IMR-90 (cell line): ENCODE data around the gene CAMTA1. TPM values are rescaled to one million over a fixed set of nuclear protein-coding genes. Genes with fewer than 3 reads are reported as not detected.

Source experiments
- ATAC-seq: fragments of 200-7000 bp; cut with Tn5 transposase; 2 replicates; pipeline ENCODE4 v1.9.1; 2020; ENCODE audit warnings: low read depth, mild to moderate bottlenecking, moderate library complexity
- BruUV-seq: library from RNA; stranded (reverse); fragments of 400-500 nt; replicated peaks from 2 replicates; lab custom pipeline; 2021; lab: Mats Ljungman, UMichigan
- CTCF ChIA-PET: fragments of 300-600 bp; formaldehyde crosslinking; extraction: SDS; loops from one replicate; lab custom pipeline; 2021; ENCODE audit warnings: antibody characterized with exemption; lab: Yijun Ruan, JAX
- POLR2A ChIA-PET: fragments of 300-600 bp; sonication (Branson Sonifier 250); formaldehyde crosslinking; loops from one replicate; lab custom pipeline; 2022; ENCODE audit warnings: antibody characterized with exemption; ENCODE audit not compliant: unreplicated experiment; lab: Charles Lee
- DNase-seq: peaks from one replicate; pipeline ENCODE4 v3.0.0; 2013
- H2AFZ ChIP-seq: replicated peaks from 2 replicates; pipeline ENCODE3; 2013; ENCODE audit warnings: low read length, mild to moderate bottlenecking; ENCODE audit not compliant: poor library complexity
- H2AK5ac ChIP-seq: 2 replicates; pipeline ENCODE4 v1.6.1; 2013; ENCODE audit warnings: low read depth, low read length, inconsistent platforms
- H2AK9ac ChIP-seq: replicated peaks from 2 replicates; pipeline ENCODE3; 2013; ENCODE audit warnings: mild to moderate bottlenecking, low read depth, low read length, moderate library complexity; ENCODE audit not compliant: poor library complexity
- H2BK120ac ChIP-seq: 2 replicates; pipeline ENCODE4 v1.6.1; 2013; ENCODE audit warnings: low read depth, low read length, inconsistent platforms
- H2BK15ac ChIP-seq: 3 replicates; pipeline ENCODE4 v1.6.1; 2013; ENCODE audit warnings: low read depth, low read length, inconsistent platforms
- H2BK20ac ChIP-seq: 2 replicates; pipeline ENCODE4 v1.6.1; 2013; ENCODE audit warnings: low read depth, mild to moderate bottlenecking, inconsistent platforms, low read length, moderate library complexity
- H2BK5ac ChIP-seq: 2 replicates; pipeline ENCODE4 v1.6.1; 2013; ENCODE audit warnings: mild to moderate bottlenecking, low read depth, low read length, inconsistent platforms; ENCODE audit not compliant: poor library complexity, severe bottlenecking
- H3K14ac ChIP-seq: replicated peaks from 2 replicates; pipeline ENCODE4 v1.6.1; 2013; ENCODE audit warnings: low read depth, low read length, inconsistent platforms
- H3K18ac ChIP-seq: 2 replicates; pipeline ENCODE4 v1.6.1; 2013; ENCODE audit warnings: low read depth, low read length, control low read depth
- H3K23ac ChIP-seq: 2 replicates; pipeline ENCODE4 v1.6.1; 2013; ENCODE audit warnings: low read depth, low read length, inconsistent platforms
- H3K27ac ChIP-seq: 2 replicates; pipeline ENCODE4 v1.5.1; 2013; ENCODE audit warnings: mild to moderate bottlenecking, control low read depth, low read length; ENCODE audit not compliant: insufficient read depth
- H3K27me3 ChIP-seq: 2 replicates; pipeline ENCODE4 v1.6.1; 2013; ENCODE audit warnings: low read length; ENCODE audit not compliant: control insufficient read depth, insufficient read depth
- H3K36me3 ChIP-seq: 2 replicates; pipeline ENCODE4 v1.6.1; 2013; ENCODE audit warnings: low read length, mixed read lengths; ENCODE audit not compliant: control insufficient read depth, insufficient read depth
- H3K4ac ChIP-seq: 2 replicates; pipeline ENCODE4 v1.6.1; 2013; ENCODE audit warnings: low read depth, low read length, inconsistent platforms
- H3K4me1 ChIP-seq: 2 replicates; pipeline ENCODE4 v1.6.1; 2013; ENCODE audit warnings: low read length, mixed read lengths; ENCODE audit not compliant: control insufficient read depth, insufficient read depth
- H3K4me2 ChIP-seq: 2 replicates; pipeline ENCODE4 v1.6.1; 2013; ENCODE audit warnings: low read depth, mild to moderate bottlenecking, control low read depth, low read length, moderate library complexity
- H3K4me3 ChIP-seq: 2 replicates; pipeline ENCODE4 v1.5.1; 2013; ENCODE audit warnings: low read depth, mild to moderate bottlenecking, control low read depth, low read length, moderate library complexity; ENCODE audit not compliant: insufficient read depth
- H3K56ac ChIP-seq: 2 replicates; pipeline ENCODE4 v1.6.1; 2013; ENCODE audit warnings: low read length, inconsistent platforms; ENCODE audit not compliant: insufficient read depth; ENCODE audit errors: extremely low read depth
- H3K79me1 ChIP-seq, 2 experiments: 2 replicates each; pipeline ENCODE4 v1.6.1; 2013; ENCODE audit warnings: low read length in 2 of 2, inconsistent platforms in 1 of 2, low read depth in 1 of 2
- H3K9ac ChIP-seq: 2 replicates; pipeline ENCODE4 v1.6.1; 2013; ENCODE audit warnings: low read depth, low read length, control low read depth
- H3K9me1 ChIP-seq: 2 replicates; pipeline ENCODE4 v1.6.1; 2013; ENCODE audit warnings: low read length, inconsistent platforms; ENCODE audit not compliant: insufficient read depth
- H3K9me3 ChIP-seq: 2 replicates; pipeline ENCODE4 v1.6.1; 2013; ENCODE audit warnings: low read length; ENCODE audit not compliant: control insufficient read depth, insufficient read depth
- H4K20me1 ChIP-seq: 2 replicates; pipeline ENCODE4 v1.6.1; 2013; ENCODE audit warnings: low read length, inconsistent platforms; ENCODE audit not compliant: insufficient read depth
- H4K5ac ChIP-seq: 2 replicates; pipeline ENCODE4 v1.6.1; 2013; ENCODE audit warnings: mild to moderate bottlenecking, low read depth, low read length, control low read depth
- H4K8ac ChIP-seq, 2 experiments: 2 replicates each; pipeline ENCODE4 v1.6.1; 2013; ENCODE audit warnings: low read depth in 2 of 2, low read length in 2 of 2, control low read depth in 1 of 2, inconsistent platforms in 1 of 2
- H4K91ac ChIP-seq: 2 replicates; pipeline ENCODE4 v1.6.1; 2013; ENCODE audit warnings: low read depth, low read length, inconsistent platforms; ENCODE audit not compliant: insufficient read depth
- FOS ChIP-seq: fragments of 150-350 bp; IDR thresholded peaks from 2 replicates; pipeline ENCODE4 v1.6.1; 2016; ENCODE audit warnings: low read depth, low read length
- MAZ ChIP-seq: IDR thresholded peaks from 2 replicates; pipeline ENCODE4 v1.6.1; 2012; ENCODE audit warnings: low read depth, mild to moderate bottlenecking, low read length, improper control_type of control experiment, moderate library complexity, borderline replicate concordance
- SMC3 ChIP-seq: fragments of 150-350 bp; IDR thresholded peaks from 2 replicates; pipeline ENCODE4 v1.6.1; 2016; ENCODE audit warnings: low read depth, mild to moderate bottlenecking, antibody characterized with exemption, low read length, moderate library complexity
- WGBS, 2 experiments: methylation state at CpG; one replicate each; pipeline versions ENCODE4 v1.1.5 to v1.1.7; 2013; ENCODE audit warnings: missing lambda C conversion rate in 2 of 2; ENCODE audit not compliant: insufficient read length in 1 of 2; ENCODE audit errors: extremely low coverage in 2 of 2; 5-methylcytosine and 5-hydroxymethylcytosine counted together
- dilution Hi-C: fragments of 300-500 bp; cut with HindIII; formaldehyde crosslinking; loops from one replicate; pipeline ENCODE4 v1.14.3; 2018; ENCODE audit warnings: low sequenced_read_pairs; ENCODE audit not compliant: unreplicated experiment
- in situ Hi-C: fragments of 300-500 bp; cut with MboI; formaldehyde crosslinking; loops from 3 replicates; pipeline ENCODE4 v1.14.3; 2019; ENCODE audit warnings: low sequenced_read_pairs, inconsistent platforms, mixed read lengths
- intact Hi-C: fragments of 100-400 bp; cut with micrococcal nuclease; formaldehyde crosslinking; loops from 2 replicates; pipeline ENCODE4 v1.10.0; 2022
- polyA plus RNA-seq, 3 experiments: library from polyadenylated mRNA; depleted of rRNA; stranded (reverse); fragments of >200 nt; gene quantifications; 2 replicates each; pipeline ENCODE4 v1.2.3, GENCODE V29; 2012; ENCODE audit warnings: low replicate concordance in 1 of 3
- total RNA-seq: library from RNA; depleted of rRNA; stranded (reverse); fragments of >200 nt; gene quantifications from 2 replicates; pipeline ENCODE4 v1.2.3, GENCODE V29; 2012
- TF ChIP-seq, protein P1 (sequence below): fragments of 150-350 bp; IDR thresholded peaks from 2 replicates; pipeline ENCODE4 v1.6.1; 2017; ENCODE audit warnings: mild to moderate bottlenecking, antibody characterized with exemption, low read length, low read depth

The CAMTA1 gene
- total and polyA plus RNA-seq, 2 of the 4 experiments (the other 2 are of a cell fraction) = 35.5 to 74.3 TPM

DNA sequence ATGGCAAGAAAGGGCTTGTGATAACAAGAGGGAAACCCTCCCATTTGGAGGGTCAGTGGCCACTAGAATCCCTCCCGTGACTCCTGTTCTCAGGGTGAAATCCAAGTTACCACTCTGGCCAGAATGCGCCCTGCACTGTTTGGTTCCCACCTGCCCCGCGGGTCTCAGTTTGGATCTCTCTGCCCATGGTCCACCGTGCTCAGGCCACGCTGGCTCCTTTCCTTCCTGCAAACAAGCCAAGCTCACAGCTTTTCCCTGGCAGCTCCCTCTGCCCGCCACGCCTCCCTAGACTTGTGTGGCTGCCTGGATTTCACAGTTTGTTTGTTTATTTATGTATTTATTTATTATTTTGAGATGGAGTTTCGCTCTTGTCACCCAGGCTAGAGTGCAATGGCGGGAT lies 806.3 kb downstream of the CAMTA1 start:
- ATAC-seq (no peak), DNase-seq (no peak)
- no peaks in the 10 kb centered on the region for H3K9me1 ChIP-seq
- no peak overlapping the region for H2BK120ac ChIP-seq
- dilution Hi-C loops = no loop called here
- no peak overlapping the region for H4K5ac ChIP-seq
- no peak overlapping the region for H3K18ac ChIP-seq
- no peak overlapping the region for H3K4me2 ChIP-seq
- H3K79me1 ChIP-seq = no peaks in the 10 kb centered on the region
- H2BK5ac ChIP-seq = no peak overlapping the region
- H4K8ac ChIP-seq = no peak overlapping the region
- POLR2A ChIA-PET = no interaction called here
- H3K4me1 ChIP-seq = no peaks in the 10 kb centered on the region
- BruUV-seq = no TSS peak
- no peaks in the 10 kb centered on the region for H3K9me3 ChIP-seq
- H3K4ac ChIP-seq = no peak overlapping the region
- H3K27ac ChIP-seq = no peak overlapping the region
- H2BK15ac ChIP-seq = no peak overlapping the region
- no peak overlapping the region for H3K9ac ChIP-seq
- in situ Hi-C loops = no loop called here
- no peak overlapping the region for H2AK9ac ChIP-seq
- CTCF ChIA-PET = no interaction called here
- H2AFZ ChIP-seq = no peak overlapping the region
- no CpG with 5 or more reads among the region's 10 CpGs for WGBS, 2 experiments
- no peaks in the 10 kb centered on the region for H4K20me1 ChIP-seq
- no peak for TF ChIP-seq MAZ
- TF ChIP-seq FOS = no peak
- TF ChIP-seq, protein P1, sequence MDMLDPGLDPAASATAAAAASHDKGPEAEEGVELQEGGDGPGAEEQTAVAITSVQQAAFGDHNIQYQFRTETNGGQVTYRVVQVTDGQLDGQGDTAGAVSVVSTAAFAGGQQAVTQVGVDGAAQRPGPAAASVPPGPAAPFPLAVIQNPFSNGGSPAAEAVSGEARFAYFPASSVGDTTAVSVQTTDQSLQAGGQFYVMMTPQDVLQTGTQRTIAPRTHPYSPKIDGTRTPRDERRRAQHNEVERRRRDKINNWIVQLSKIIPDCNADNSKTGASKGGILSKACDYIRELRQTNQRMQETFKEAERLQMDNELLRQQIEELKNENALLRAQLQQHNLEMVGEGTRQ = no peak
- TF ChIP-seq SMC3 = no peak
- H3K14ac ChIP-seq = no peak overlapping the region
- no peaks in the 10 kb centered on the region for H3K36me3 ChIP-seq
- no peak overlapping the region for H4K91ac ChIP-seq
- H3K23ac ChIP-seq = no peak overlapping the region
- peaks cover 28% of the 10 kb centered on the region for H3K27me3 ChIP-seq
- H3K4me3 ChIP-seq = no peak overlapping the region
- intact Hi-C loops = no loop called here
- H2AK5ac ChIP-seq = no peak overlapping the region
- no peak overlapping the region for H3K56ac ChIP-seq
- no peak overlapping the region for H2BK20ac ChIP-seq
